Stimulated activated CD8-positive, alpha-beta memory T cell treated with anti-CD3 and anti-CD28 coated beads, Interleukin-4, amount 100 ng/mL, for 1 hour (primary cell): Measurements from ENCODE around the gene DIP2A.

Experiments used
- DNase-seq, 2 donors: peaks; one replicate each; pipeline ENCODE4 v3.0.0-alpha.2; 2020; ENCODE audit warnings: low read depth in 2 of 2, low spot score in 1 of 2

DIP2A gene, protein sequence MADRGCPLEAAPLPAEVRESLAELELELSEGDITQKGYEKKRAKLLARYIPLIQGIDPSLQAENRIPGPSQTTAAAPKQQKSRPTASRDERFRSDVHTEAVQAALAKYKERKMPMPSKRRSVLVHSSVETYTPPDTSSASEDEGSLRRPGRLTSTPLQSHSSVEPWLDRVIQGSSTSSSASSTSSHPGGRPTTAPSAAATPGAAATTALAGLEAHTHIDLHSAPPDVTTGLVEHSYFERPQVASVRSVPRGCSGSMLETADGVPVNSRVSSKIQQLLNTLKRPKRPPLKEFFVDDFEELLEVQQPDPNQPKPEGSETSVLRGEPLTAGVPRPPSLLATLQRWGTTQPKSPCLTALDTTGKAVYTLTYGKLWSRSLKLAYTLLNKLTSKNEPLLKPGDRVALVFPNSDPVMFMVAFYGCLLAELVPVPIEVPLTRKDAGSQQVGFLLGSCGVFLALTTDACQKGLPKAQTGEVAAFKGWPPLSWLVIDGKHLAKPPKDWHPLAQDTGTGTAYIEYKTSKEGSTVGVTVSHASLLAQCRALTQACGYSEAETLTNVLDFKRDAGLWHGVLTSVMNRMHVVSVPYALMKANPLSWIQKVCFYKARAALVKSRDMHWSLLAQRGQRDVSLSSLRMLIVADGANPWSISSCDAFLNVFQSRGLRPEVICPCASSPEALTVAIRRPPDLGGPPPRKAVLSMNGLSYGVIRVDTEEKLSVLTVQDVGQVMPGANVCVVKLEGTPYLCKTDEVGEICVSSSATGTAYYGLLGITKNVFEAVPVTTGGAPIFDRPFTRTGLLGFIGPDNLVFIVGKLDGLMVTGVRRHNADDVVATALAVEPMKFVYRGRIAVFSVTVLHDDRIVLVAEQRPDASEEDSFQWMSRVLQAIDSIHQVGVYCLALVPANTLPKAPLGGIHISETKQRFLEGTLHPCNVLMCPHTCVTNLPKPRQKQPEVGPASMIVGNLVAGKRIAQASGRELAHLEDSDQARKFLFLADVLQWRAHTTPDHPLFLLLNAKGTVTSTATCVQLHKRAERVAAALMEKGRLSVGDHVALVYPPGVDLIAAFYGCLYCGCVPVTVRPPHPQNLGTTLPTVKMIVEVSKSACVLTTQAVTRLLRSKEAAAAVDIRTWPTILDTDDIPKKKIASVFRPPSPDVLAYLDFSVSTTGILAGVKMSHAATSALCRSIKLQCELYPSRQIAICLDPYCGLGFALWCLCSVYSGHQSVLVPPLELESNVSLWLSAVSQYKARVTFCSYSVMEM (N-terminal part only)

GRCh38 chr21:46458315-46459023 is at the start of gene DIP2A:
Gene DIP2A, plus strand, starts transcription at chr21:46458891. Its CDS starts 241 bp downstream, at chr21:46459132.
- DNase-seq: peak; percentile 77 to 82

- DNase-seq: no peak
Observed at GRCh38 chr21:46409641-46410406, 48.9 kb upstream of the DIP2A start.

DNA sequence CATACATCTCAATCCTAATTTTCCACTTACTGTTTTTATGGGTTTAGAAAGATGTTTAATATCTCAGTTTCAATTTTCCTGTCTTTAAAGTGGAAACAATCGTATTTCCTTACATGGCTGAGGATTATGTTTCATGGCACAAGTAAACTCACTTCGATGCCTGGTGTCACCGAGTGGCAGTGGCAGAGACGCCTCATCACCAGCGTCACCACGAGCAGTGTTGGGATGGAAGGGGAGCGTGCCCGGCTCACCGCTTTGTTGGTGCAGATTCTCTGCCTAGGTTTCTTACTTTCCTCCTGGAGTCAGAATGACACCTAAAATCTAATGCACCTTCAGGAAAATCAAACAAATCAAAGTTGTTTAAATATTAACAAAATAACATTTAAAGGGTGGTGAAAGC is 48.2 kb upstream of the DIP2A start:
- DNase-seq: no peak

DNA sequence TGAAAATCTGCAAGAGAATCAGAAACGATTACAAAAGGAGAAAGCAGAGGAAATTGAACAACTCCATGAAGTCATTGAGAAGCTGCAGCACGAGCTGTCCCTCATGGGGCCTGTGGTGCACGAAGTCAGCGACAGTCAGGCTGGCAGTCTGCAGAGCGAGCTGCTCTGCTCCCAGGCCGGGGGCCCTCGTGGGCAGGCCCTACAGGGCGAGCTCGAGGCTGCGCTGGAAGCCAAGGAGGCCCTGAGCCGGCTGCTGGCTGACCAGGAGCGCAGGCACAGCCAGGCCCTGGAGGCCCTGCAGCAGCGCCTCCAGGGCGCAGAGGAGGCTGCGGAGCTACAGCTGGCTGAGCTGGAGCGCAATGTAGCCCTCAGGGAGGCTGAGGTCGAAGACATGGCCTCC is 47.5 kb upstream of the DIP2A start:
- DNase-seq: no peak

DNA sequence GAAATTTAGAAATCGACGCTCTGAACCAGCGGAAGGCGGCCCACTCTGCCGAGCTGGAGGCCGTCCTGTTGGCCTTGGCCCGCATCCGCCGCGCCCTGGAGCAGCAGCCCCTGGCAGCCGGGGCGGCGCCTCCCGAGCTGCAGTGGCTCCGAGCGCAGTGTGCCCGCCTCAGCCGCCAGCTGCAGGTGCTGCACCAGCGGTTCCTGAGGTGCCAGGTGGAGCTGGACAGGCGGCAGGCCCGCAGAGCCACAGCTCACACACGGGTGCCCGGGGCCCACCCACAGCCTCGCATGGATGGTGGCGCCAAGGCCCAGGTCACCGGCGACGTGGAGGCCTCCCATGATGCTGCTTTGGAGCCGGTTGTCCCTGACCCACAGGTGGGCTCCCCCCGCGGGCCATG is 47.0 kb upstream of the DIP2A start:
- no peak for DNase-seq

GRCh38 chr21:46412521-46413364 is 45.9 kb upstream of the DIP2A start:
- DNase-seq: no peak

DNA sequence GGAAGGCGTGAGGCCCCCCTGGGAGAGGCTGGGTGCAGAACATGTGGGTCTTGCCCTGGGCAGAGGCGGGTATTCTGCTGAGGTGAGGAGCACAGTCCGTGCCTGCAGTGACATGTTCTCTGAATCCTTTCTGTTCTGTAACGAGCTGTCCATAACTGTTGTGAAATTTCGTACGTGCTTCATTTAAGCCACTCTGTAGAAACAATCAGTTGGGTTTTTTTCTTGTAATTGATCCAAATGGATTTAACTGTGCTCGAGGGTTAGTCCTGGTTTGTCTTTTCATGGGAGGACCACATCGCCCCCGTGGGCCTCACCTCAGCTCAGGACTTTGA is 45.4 kb upstream of the DIP2A start:
- no peak for DNase-seq

DNA sequence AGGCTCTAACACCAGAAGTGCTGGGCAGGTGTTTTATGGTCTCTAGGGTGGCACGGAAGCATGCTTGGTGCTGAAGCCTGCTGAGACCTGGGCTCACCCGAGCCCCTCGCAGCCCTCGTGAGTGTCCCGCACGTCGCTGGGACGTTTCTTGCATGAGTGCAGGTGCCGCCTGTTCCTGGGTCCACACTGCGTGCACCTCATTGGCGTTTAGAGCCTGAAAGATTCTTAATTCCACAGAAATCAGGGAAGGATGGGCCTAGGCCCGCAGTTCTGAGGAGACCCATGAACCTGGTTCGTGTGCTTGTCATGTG is 43.8 kb upstream of the DIP2A start:
- no peak for DNase-seq

DNA sequence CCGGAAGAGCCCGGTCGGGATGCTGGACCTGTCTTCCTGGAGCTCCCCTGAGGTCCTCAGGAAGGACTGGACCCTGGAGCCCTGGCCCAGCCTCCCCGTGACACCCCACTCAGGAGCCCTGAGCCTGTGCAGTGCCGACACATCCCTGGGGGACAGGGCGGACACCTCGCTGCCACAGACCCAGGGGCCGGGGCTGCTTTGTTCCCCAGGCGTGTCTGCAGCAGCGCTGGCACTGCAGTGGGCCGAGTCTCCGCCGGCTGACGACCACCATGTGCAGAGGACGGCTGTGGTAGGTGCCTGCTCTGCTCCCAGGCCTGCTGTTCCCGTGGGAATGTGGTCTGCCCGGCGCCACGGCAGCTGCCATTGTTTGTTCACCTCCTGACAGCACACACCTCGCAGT is 42.1 kb upstream of the DIP2A start:
- DNase-seq: no peak

DNA sequence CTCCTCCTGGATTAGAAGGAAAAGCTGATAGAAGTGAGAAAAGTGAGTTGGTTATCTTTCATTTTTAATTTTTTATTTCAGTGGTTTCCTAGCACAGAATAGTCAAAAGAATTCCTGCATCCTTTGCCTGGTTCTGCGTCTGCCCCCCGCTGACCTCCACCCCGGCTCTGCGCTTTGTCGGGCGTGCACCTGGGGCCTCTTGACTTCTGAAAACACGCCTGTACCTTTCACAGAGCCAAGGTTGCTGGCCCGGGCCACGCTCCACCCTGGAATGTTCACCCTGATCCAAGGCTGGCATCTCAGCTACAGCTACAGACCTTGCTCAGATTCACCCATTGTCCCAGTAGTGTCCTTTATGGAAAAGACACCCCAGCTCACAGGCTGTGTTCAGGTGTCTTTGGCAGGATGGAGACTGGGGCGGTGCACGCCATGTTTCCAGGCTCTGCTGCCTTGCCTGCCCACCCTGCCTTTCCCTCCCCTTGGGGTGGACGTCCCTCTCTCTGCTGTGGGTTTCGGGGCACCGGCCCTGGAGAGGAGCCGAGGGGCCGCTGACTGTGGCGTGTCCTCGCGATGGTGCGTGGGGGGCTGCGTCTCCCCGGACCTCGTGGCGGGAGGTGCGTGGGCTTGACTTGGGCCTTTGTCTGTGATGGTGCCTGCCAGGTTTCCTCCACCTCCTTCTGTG is 40.3 kb upstream of the DIP2A start:
- DNase-seq: no peak

DNA sequence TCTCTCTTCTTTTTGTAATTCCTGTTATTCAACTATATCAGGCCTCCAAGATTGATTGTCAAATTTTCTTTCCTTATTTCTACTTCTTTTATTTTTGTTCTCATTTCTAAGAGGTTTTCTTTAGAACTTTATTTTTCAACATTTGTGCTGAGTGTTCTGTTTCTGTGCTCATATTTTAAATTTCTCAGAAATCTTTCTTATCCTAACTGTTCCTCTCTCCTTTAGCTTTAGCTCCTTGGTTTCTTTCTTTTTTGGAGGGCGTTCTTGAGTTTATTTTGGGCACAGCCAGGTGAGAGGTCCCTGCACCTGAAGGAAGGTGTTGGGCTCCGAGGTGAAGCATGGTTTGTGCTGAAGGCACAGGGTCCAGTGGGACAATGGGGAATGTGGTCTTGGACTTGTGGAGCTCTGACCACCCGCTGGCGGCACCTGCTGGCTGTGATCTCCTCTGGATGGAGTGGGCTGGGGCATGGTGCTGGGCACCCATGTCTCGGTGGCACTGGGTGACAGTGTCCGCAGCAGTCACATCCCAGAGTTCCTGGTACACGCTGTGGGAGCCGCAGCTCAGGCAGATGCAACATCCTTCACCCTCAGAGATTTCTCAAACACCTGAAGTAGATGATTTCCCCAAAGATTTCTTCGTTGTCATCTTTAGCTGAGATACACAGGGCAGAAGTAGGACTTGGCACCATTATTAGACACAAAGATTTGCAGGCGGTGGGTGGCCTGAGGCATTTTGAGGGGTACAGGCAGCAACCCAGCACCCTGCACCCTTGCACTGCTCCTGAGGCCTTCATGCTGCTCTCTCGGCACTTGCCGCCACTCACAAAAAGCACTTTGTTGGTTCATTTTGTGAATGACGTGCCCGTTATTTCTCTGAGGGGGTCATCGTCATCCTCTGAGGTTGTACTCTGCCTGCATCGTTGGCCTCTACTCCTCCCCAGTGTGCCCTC is 38.2 kb upstream of the DIP2A start:
- no peak for DNase-seq

- no peak for DNase-seq
Observed at GRCh38 chr21:46421191-46421750, 37.4 kb upstream of the DIP2A start.

- DNase-seq: no peak
Observed at GRCh38 chr21:46421756-46422555, 36.7 kb upstream of the DIP2A start.

DNA sequence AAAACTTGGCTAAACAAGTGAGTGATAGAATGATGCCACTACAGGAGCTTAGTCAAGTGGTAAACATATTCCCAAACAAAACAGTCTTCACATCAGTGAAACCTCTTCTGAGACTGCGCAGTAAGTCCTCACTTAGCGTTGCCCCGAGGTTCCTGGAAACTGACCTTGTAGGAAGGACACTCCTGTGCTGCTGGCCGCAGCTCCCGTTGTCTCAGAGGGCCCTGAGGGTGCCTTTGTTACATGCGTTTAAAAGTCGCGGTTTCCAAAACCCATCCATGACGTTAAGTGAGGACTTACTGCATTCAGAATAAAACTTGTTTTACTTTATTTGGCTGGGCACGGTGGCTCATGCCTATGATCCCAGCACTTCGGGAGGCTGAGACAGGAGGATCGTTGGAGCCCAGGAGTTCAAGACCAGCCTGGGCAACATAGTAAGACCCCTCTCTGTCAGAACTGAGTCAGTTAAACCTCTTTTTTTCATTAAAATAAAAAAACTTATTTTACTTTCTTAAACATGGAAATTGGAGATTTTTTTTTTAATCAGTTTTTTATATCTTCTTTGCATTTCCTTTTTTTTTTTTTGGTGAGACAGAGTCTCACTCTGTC is 36.0 kb upstream of the DIP2A start:
- no peak for DNase-seq

DNA sequence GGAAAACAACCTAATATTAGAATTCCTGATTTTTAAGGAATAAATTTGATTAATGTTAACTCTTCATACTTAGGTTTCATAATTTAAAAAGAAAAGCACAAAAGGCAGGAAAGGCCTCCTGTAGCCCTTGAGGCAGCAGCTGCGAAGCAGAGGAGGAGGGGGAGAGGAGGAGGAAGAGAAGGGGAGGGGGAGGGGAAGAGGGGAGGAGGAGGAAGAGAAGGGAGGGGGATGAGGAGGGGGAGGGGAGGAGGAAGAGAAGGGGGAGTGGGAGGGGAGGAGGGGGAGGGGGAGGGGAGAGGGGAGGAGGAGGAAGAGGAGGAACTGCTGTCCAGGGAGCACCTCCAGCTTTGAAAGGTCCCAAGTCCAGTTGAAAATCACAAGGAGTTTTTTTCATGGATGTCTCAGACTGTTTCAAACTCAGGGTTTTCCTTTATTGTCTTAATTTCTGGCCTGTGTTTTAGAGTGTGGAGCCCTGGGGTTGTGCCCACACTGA is 35.1 kb upstream of the DIP2A start:
- DNase-seq: no peak

- DNase-seq: no peak
Observed at GRCh38 chr21:46424039-46424591, 34.6 kb upstream of the DIP2A start.
